DND-41 (cell line): ENCODE measurements around the gene CRK.

Experiments used
- ATAC-seq: fragments of 200-7000 bp; cut with Tn5 transposase; 3 replicates; pipeline ENCODE4 v1.9.1; 2021; ENCODE audit warnings: low read depth; ENCODE audit not compliant: insufficient read depth
- DNase-seq: peaks from one replicate; pipeline ENCODE4 v3.0.0-alpha.2; 2020
- H2AFZ ChIP-seq: 2 replicates; pipeline ENCODE4 v1.6.0; 2012; ENCODE audit warnings: low read depth, low read length
- H3K27ac ChIP-seq: 2 replicates; pipeline ENCODE4 v1.5.1; 2012; ENCODE audit warnings: low read length, inconsistent platforms
- H3K27me3 ChIP-seq: fragments of 200-600 bp; sonication (generic); 2 replicates; pipeline ENCODE4 v1.6.0; 2012; ENCODE audit warnings: low read length, mild to moderate bottlenecking, inconsistent platforms; ENCODE audit not compliant: insufficient read depth, poor library complexity
- H3K36me3 ChIP-seq: 2 replicates; pipeline ENCODE4 v1.5.1; 2012; ENCODE audit warnings: low read length, inconsistent platforms; ENCODE audit not compliant: insufficient read depth
- H3K4me1 ChIP-seq: 2 replicates; pipeline ENCODE4 v1.5.1; 2012; ENCODE audit warnings: mild to moderate bottlenecking, low read length; ENCODE audit not compliant: insufficient read depth
- H3K4me2 ChIP-seq: 2 replicates; pipeline ENCODE4 v1.6.0; 2012; ENCODE audit warnings: mild to moderate bottlenecking, moderate library complexity, low read length, inconsistent platforms; ENCODE audit not compliant: insufficient read depth
- H3K4me3 ChIP-seq, 2 experiments: fragments of 200-600 bp in 1 of 2; shearing (Covaris generic) in 1 of 2; 2 replicates each; pipeline ENCODE4 v1.5.1; 2012 to 2016; ENCODE audit warnings: inconsistent platforms in 2 of 2, low read length in 2 of 2, mild to moderate bottlenecking in 2 of 2, low read depth in 1 of 2, moderate library complexity in 1 of 2
- H3K79me2 ChIP-seq: 2 replicates; pipeline ENCODE4 v1.6.0; 2012; ENCODE audit warnings: low read length, inconsistent platforms; ENCODE audit not compliant: insufficient read depth
- H3K9ac ChIP-seq: 2 replicates; pipeline ENCODE4 v1.6.0; 2012; ENCODE audit warnings: low read depth, mild to moderate bottlenecking, inconsistent platforms, low read length, moderate library complexity
- H3K9me3 ChIP-seq: 2 replicates; pipeline ENCODE4 v1.5.1; 2012; ENCODE audit warnings: low read length, moderate library complexity, mild to moderate bottlenecking, inconsistent platforms; ENCODE audit not compliant: insufficient read depth, severe bottlenecking
- H4K20me1 ChIP-seq: 2 replicates; pipeline ENCODE4 v1.6.0; 2012; ENCODE audit warnings: low read length; ENCODE audit not compliant: insufficient read depth
- EZH2 ChIP-seq: IDR thresholded peaks from 3 replicates; pipeline ENCODE4 v1.6.1; 2012; ENCODE audit warnings: borderline replicate concordance, low read depth, mild to moderate bottlenecking, moderate library complexity, low read length, inconsistent platforms; ENCODE audit not compliant: severe bottlenecking
- TF ChIP-seq, protein P1 (sequence below): IDR thresholded peaks from 2 replicates; pipeline ENCODE4 v1.5.1; 2012; ENCODE audit warnings: borderline replicate concordance, low read length, moderate library complexity, mild to moderate bottlenecking; ENCODE audit not compliant: poor library complexity, severe bottlenecking; ENCODE audit errors: extremely low read depth

CRK gene

DNA sequence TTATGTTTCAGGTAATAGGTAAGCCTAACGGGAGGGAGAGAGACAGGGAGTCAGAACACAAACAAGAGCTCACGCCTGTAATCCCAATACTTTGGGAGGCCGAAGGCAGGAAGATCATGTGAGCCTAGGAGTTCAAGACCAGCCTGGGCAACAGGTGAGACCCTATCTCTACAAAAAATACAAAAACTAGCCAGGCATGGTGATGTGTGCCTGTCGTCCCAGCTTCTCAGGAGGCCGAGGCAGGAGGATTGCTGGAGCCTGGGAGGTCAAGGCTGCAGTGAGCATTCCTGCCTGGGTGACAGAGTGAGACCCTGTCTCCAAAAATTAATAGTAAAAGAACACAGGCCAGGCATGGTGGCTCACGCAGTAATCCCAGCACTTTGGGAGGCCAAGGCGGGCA lies 83.4 kb downstream of the CRK start:
- Histone ChIP-seq H3K27me3 (no peaks in the 10 kb centered on the region), H3K4me3 (no peak overlapping the region), H3K9ac (no peak overlapping the region), H4K20me1 (peaks cover 98% of the 10 kb centered on the region), H3K9me3 (no peaks in the 10 kb centered on the region), H2AFZ (no peak overlapping the region), H3K4me2 (no peak overlapping the region), H3K79me2 (peaks cover 100% of the 10 kb centered on the region), H3K36me3 (peaks cover 66% of the 10 kb centered on the region), H3K4me1 (no peaks in the 10 kb centered on the region), H3K27ac (no peak overlapping the region)
- DNase-seq (no peak), ATAC-seq (no peak)
- TF ChIP-seq, protein P1, sequence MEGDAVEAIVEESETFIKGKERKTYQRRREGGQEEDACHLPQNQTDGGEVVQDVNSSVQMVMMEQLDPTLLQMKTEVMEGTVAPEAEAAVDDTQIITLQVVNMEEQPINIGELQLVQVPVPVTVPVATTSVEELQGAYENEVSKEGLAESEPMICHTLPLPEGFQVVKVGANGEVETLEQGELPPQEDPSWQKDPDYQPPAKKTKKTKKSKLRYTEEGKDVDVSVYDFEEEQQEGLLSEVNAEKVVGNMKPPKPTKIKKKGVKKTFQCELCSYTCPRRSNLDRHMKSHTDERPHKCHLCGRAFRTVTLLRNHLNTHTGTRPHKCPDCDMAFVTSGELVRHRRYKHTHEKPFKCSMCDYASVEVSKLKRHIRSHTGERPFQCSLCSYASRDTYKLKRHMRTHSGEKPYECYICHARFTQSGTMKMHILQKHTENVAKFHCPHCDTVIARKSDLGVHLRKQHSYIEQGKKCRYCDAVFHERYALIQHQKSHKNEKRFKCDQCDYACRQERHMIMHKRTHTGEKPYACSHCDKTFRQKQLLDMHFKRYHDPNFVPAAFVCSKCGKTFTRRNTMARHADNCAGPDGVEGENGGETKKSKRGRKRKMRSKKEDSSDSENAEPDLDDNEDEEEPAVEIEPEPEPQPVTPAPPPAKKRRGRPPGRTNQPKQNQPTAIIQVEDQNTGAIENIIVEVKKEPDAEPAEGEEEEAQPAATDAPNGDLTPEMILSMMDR, result no peak
- TF ChIP-seq EZH2, result no peak

DNA sequence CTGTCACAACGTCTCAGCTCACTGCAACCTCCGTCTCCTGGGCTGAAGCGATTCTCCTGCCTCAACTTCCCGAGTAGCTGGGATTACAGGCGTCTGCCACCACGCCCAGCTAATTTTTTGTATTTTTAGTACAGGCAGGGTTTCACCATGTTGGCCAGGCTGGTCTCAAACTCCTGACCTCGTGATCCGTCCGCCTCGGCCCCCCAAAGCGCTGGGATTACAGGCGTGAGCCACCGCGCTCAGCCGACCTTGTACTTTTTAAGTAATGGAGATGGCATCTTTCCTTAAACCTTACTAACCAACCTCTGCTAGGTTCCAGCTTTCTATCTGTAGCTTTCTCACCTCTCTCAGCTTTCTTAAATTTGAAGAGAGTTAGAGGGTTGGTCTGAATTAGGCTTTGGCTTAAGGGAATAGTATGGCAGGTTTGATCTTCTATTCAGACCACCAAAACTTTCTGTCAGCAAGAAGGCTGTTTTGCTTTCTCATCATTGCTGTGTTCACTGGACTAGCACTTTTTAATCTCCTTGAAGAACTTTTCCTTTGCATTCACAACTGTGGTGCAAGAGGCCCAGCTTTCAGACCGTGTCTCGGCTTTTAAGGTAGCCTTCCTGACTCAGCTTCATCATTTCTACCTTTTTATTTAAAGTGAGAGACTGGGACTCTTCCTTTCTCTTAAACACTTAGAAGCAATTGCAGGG lies 84.0 kb downstream of the CRK start:
- H3K4me3 ChIP-seq, result no peak overlapping the region
- TF ChIP-seq, protein P1, result no peak
- no peak for TF ChIP-seq EZH2
- no peak overlapping the region for H3K27ac ChIP-seq
- H3K4me2 ChIP-seq, result no peak overlapping the region
- H3K4me1 ChIP-seq, result no peaks in the 10 kb centered on the region
- no peak overlapping the region for H3K9ac ChIP-seq
- H4K20me1 ChIP-seq, result peaks cover 98% of the 10 kb centered on the region
- no peak overlapping the region for H2AFZ ChIP-seq
- no peaks in the 10 kb centered on the region for H3K9me3 ChIP-seq
- no peak for DNase-seq
- H3K27me3 ChIP-seq, result no peaks in the 10 kb centered on the region
- H3K36me3 ChIP-seq, result peaks cover 66% of the 10 kb centered on the region
- ATAC-seq, result no peak
- peaks cover 100% of the 10 kb centered on the region for H3K79me2 ChIP-seq
